HepG2 (cell line): ENCODE results near the gene BANP. TPM values are rescaled to one million over a fixed set of nuclear protein-coding genes. Genes with fewer than 3 reads are reported as not detected.
A peak's percentile ranks its signal among the peaks of the same experiment; 100 is the strongest.

Source experiments
- ATAC-seq: fragments of 200-7000 bp; cut with Tn5 transposase; 3 replicates; pipeline ENCODE4 v1.9.1; 2020; ENCODE audit warnings: mild to moderate bottlenecking, moderate library complexity
- BruUV-seq: library from RNA; stranded (reverse); fragments of 400-500 nt; replicated peaks from 2 replicates; lab custom pipeline; 2021; lab: Mats Ljungman, UMichigan
- CTCF ChIA-PET: fragments of 300-600 bp; formaldehyde crosslinking; extraction: SDS; loops from one replicate; lab custom pipeline; 2021; ENCODE audit warnings: low total read pairs, inconsistent platforms, low intra/inter-chr PET ratio; lab: Yijun Ruan, JAX
- POLR2A ChIA-PET: fragments of 350-600 bp; sonication (Branson Sonifier 250); formaldehyde crosslinking; loops from one replicate; lab custom pipeline; 2020; ENCODE audit warnings: antibody characterized with exemption, inconsistent platforms; lab: Yijun Ruan, JAX
- DNase-seq: peaks from one replicate; pipeline ENCODE4 v3.0.0-alpha.2; 2015; ENCODE audit warnings: low spot score
- FAIRE-seq: peaks from 3 replicates; lab custom pipeline; 2011; peaks lifted over from hg19 to GRCh38; lab: Jason Lieb, UNC
- H2AFZ ChIP-seq: one replicate; pipeline ENCODE4 v1.6.1; 2011; ENCODE audit warnings: low read length, inconsistent platforms
- H3K27ac ChIP-seq: fragments of 300-600 bp; 3 replicates; pipeline ENCODE4 v1.8.0; 2011; ENCODE audit warnings: mixed run types, mild to moderate bottlenecking, mixed read lengths, low read length, inconsistent platforms; ENCODE audit not compliant: insufficient read depth; ENCODE audit errors: extremely low read length
- H3K27me3 ChIP-seq, 2 experiments: fragments of 200-600 bp in 1 of 2; 2 replicates in 1 of 2; 3 replicates in 1 of 2; pipeline versions ENCODE4 v1.6.0 to v1.8.0; 2011; ENCODE audit warnings: low read length in 2 of 2, mild to moderate bottlenecking in 2 of 2, moderate library complexity in 2 of 2, inconsistent platforms in 1 of 2; ENCODE audit not compliant: insufficient read depth in 2 of 2, control insufficient read depth in 1 of 2
- H3K36me3 ChIP-seq, 2 experiments: fragments of 200-600 bp in 1 of 2; replicated peaks in 1 of 2; 2 replicates in 1 of 2; 3 replicates in 1 of 2; pipeline versions ENCODE4 v1.5.1 to v1.8.0; 2011; ENCODE audit warnings: low read length in 2 of 2, inconsistent platforms in 1 of 2; ENCODE audit not compliant: insufficient read depth in 2 of 2, control insufficient read depth in 1 of 2
- H3K4me1 ChIP-seq: 2 replicates; pipeline ENCODE4 v1.5.1; 2012; ENCODE audit warnings: low read length, inconsistent platforms; ENCODE audit not compliant: insufficient read depth
- H3K4me2 ChIP-seq: 2 replicates; pipeline ENCODE4 v1.6.0; 2011; ENCODE audit warnings: low read depth, low read length, inconsistent platforms
- H3K4me3 ChIP-seq, 3 experiments: fragments of 200-600 bp in 1 of 3; sonication (generic), shearing (Covaris generic) in 1 of 3; replicated peaks in 1 of 3; 2 replicates each; pipeline ENCODE4 v1.5.1; 2011 to 2016; ENCODE audit warnings: low read length in 3 of 3, inconsistent platforms in 2 of 3, low read depth in 2 of 3, mild to moderate bottlenecking in 2 of 3, control low read depth in 1 of 3, mixed read lengths in 1 of 3; ENCODE audit not compliant: insufficient read depth in 1 of 3
- H3K79me2 ChIP-seq: one replicate; pipeline ENCODE4 v1.6.1; 2011; ENCODE audit warnings: low read length, inconsistent platforms; ENCODE audit not compliant: insufficient read depth
- H3K9ac ChIP-seq: 2 replicates; pipeline ENCODE4 v1.6.0; 2011; ENCODE audit warnings: mild to moderate bottlenecking, low read depth, low read length, inconsistent platforms; ENCODE audit not compliant: insufficient read depth
- H3K9me3 ChIP-seq: 2 replicates; pipeline ENCODE4 v1.5.1; 2012; ENCODE audit warnings: mild to moderate bottlenecking, low read length
- H4K20me1 ChIP-seq: 2 replicates; pipeline ENCODE4 v1.6.0; 2011; ENCODE audit warnings: inconsistent platforms, mild to moderate bottlenecking, low read length, moderate library complexity; ENCODE audit not compliant: insufficient read depth
- ATRX ChIP-seq: sonication (generic); formaldehyde crosslinking; IDR thresholded peaks from 2 replicates; pipeline ENCODE4 v1.4.0; 2020; ENCODE audit warnings: missing genetic modification reagents, borderline replicate concordance
- NCOA2 ChIP-seq: sonication (generic); formaldehyde crosslinking; IDR thresholded peaks from 2 replicates; pipeline ENCODE4 v1.8.0; 2022; ENCODE audit warnings: inconsistent platforms
- NR2F1 ChIP-seq, 2 experiments: fragments of 450-650 bp in 1 of 2; formaldehyde crosslinking in 1 of 2; IDR thresholded peaks; 2 replicates each; pipeline versions ENCODE4 v1.5.0 to v1.6.1; 2016 to 2020; ENCODE audit warnings: mild to moderate bottlenecking in 1 of 2, missing compliant biosample characterization in 1 of 2, missing genetic modification reagents in 1 of 2, moderate library complexity in 1 of 2
- POGZ ChIP-seq: sonication (generic); formaldehyde crosslinking; IDR thresholded peaks from 2 replicates; pipeline ENCODE4 v1.4.0; 2020; ENCODE audit warnings: mild to moderate bottlenecking, missing genetic modification reagents
- RFX1 ChIP-seq: fragments of 450-650 bp; IDR thresholded peaks from 2 replicates; pipeline ENCODE4 v1.6.1; 2017
- SMC3 ChIP-seq: IDR thresholded peaks from 2 replicates; pipeline ENCODE4 v1.6.1; 2011; ENCODE audit warnings: low read length, improper control_type of control experiment
- TARDBP ChIP-seq: sonication (generic); formaldehyde crosslinking; IDR thresholded peaks from 2 replicates; pipeline ENCODE4 v1.8.0; 2022; ENCODE audit warnings: mild to moderate bottlenecking, missing genetic modification reagents
- ZNF251 ChIP-seq: sonication (generic); formaldehyde crosslinking; IDR thresholded peaks from 2 replicates; pipeline ENCODE4 v1.9.0; 2021; ENCODE audit warnings: mild to moderate bottlenecking, missing genetic modification reagents
- ZNF343 ChIP-seq: sonication (generic); formaldehyde crosslinking; IDR thresholded peaks from 2 replicates; pipeline ENCODE4 v1.4.0; 2020; ENCODE audit warnings: mild to moderate bottlenecking, missing genetic modification reagents
- ZNF446 ChIP-seq: sonication (generic); formaldehyde crosslinking; IDR thresholded peaks from 2 replicates; pipeline ENCODE4 v1.5.0; 2020; ENCODE audit warnings: mild to moderate bottlenecking, missing genetic modification reagents
- WGBS: methylation state at CpG from one replicate; pipeline ENCODE4 v1.1.6; 2017; ENCODE audit warnings: low lambda C conversion rate; 5-methylcytosine and 5-hydroxymethylcytosine counted together
- in situ Hi-C: cut with HindIII; loops from 2 replicates; pipeline ENCODE4 v1.10.0; 2017; ENCODE audit warnings: low pct_unique_long_range_greater_than_20kb; ENCODE audit not compliant: extremely low pct_ligation_motif_present
- intact Hi-C: fragments of 100-400 bp; cut with micrococcal nuclease; formaldehyde crosslinking; loops from one replicate; pipeline ENCODE4 v1.10.0; 2022; ENCODE audit not compliant: unreplicated experiment
- polyA plus RNA-seq, 8 experiments: library from polyadenylated mRNA; depleted of rRNA in 3 of 8; stranded (reverse) in 7 of 8; unstranded in 1 of 8; fragments of >200 nt; fragmentation: Illumina TruSeq in 4 of 8; extraction: Trizol in 4 of 8; gene quantifications; 2 replicates each; pipeline versions ENCODE4 v1.2.1 to v1.2.3, GENCODE V29; 2011 to 2016; ENCODE audit warnings: low read depth in 4 of 8, missing spikeins in 1 of 8, mixed read lengths in 1 of 8; ENCODE audit not compliant: insufficient read depth in 1 of 8
- total RNA-seq, 5 experiments: library from RNA; depleted of rRNA; stranded (reverse); fragments of >200 nt; fragmentation: Illumina TruSeq; extraction: Trizol; gene quantifications; 2 replicates each; pipeline ENCODE4 v1.2.3, GENCODE V29; 2016; ENCODE audit warnings: low read depth in 1 of 5
- TF ChIP-seq, protein P1 (sequence below): sonication (generic); formaldehyde crosslinking; IDR thresholded peaks from 2 replicates; pipeline ENCODE4 v1.4.0; 2020; ENCODE audit warnings: missing genetic modification reagents
- TF ChIP-seq, protein P2 (sequence below): sonication (generic); formaldehyde crosslinking; conservative IDR thresholded peaks from 2 replicates; pipeline ENCODE4 v1.4.0; 2020; ENCODE audit warnings: missing genetic modification reagents
- TF ChIP-seq, protein P3 (sequence below): sonication (generic); formaldehyde crosslinking; IDR thresholded peaks from 2 replicates; pipeline ENCODE4 v1.5.0; 2020; ENCODE audit warnings: missing genetic modification reagents
- TF ChIP-seq, protein P4 (sequence below): sonication (generic); formaldehyde crosslinking; IDR thresholded peaks from 2 replicates; pipeline ENCODE4 v1.8.0; 2022; ENCODE audit warnings: mild to moderate bottlenecking, missing genetic modification reagents, borderline replicate concordance
- TF ChIP-seq, protein P5 (sequence below): sonication (generic); formaldehyde crosslinking; IDR thresholded peaks from 2 replicates; pipeline ENCODE4 v1.4.0; 2020; ENCODE audit warnings: missing genetic modification reagents
- TF ChIP-seq, protein P6 (sequence below): IDR thresholded peaks from 2 replicates; pipeline ENCODE4 v1.6.1; 2016

Gene BANP
- total and polyA plus RNA-seq, 2 of the 13 experiments (the other 11 are each of a cell fraction or from before 2014, with no cell fraction given), result 20.2 to 23.8 TPM

DNA sequence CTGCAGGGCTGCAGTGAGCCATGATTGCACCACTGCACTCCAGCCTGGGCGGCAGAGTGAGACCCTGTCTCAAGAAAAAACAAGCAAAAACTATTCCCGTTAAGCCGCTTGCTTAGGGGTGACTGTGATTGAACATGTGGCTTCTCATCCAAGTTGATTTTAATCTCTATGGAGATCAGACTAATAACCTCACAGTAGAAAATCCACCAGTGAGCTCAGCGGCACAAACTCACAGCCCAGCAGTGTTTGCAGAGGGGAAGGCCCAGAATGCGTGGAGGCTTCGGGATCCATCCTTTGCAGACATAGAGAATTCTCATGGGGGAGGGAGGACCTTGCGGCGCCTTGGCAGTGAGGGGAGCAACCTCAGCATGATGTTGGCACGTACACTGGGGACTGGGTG lies 7.4 kb downstream of the BANP start (continued):
- TF ChIP-seq, protein P1, sequence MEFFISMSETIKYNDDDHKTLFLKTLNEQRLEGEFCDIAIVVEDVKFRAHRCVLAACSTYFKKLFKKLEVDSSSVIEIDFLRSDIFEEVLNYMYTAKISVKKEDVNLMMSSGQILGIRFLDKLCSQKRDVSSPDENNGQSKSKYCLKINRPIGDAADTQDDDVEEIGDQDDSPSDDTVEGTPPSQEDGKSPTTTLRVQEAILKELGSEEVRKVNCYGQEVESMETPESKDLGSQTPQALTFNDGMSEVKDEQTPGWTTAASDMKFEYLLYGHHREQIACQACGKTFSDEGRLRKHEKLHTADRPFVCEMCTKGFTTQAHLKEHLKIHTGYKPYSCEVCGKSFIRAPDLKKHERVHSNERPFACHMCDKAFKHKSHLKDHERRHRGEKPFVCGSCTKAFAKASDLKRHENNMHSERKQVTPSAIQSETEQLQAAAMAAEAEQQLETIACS (CRISPR knock-in tag), result no peak

DNA sequence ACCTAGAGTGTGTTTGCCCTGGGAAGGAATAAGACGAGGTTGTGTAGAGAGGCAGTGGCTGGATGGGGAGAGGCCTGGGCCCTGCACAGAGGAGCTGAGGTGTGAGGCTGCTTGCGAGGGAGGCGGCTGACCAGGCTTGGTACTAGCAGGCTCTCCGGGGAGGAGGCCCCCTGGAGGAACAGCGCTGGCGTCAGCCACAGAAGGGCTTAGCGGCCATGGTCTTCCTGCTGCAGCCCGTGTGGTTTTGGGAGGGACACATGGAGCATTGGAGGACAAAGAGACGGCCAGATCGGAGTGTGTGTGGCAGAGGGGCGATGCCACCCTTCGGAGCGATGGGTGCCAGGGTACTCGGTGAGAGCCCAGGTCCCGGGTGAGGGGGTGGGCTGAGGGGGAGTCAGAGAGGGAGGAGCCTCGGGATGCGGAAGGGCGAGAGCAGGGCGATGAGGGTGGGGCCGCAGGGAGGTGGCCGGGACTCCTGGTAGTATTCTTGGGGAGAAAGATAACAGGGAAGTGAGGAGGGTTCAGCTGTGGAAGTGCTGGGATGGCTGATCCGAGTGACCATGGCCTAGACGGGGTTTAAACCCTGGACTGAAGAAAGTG lies 8.3 kb downstream of the BANP start:
- peaks cover 34% of the 10 kb centered on the region for H3K4me1 ChIP-seq
- H4K20me1 ChIP-seq, result no peaks in the 10 kb centered on the region
- H3K27ac ChIP-seq, result no peak overlapping the region
- FAIRE-seq (no peak), ATAC-seq (no peak), DNase-seq (no peak)
- no TSS peak for BruUV-seq
- no peak overlapping the region for H3K9ac ChIP-seq
- no peaks in the 10 kb centered on the region for H3K9me3 ChIP-seq
- H3K4me2 ChIP-seq, result no peak overlapping the region
- no peaks in the 10 kb centered on the region for H3K27me3 ChIP-seq
- POLR2A ChIA-PET, result interaction anchor here (3.4 kb wide), 1 partner anchor 8 kb away, joined by 15 read pairs; the partner anchor contains the start of gene BANP
- 97% methylated on average over 23 of the region's 23 CpGs for WGBS
- CTCF ChIA-PET, result no interaction called here
- intact Hi-C loops (no loop called here), in situ Hi-C loops (no loop called here)
- H3K36me3 ChIP-seq, result peaks cover 6 to 17% of the 10 kb centered on the region in 2 experiments; a peak in 3 of 5 replicates
- peaks cover 78% of the 10 kb centered on the region for H3K79me2 ChIP-seq
- H3K4me3 ChIP-seq, result no peak overlapping the region
- no peak overlapping the region for H2AFZ ChIP-seq
- no peak for TF ChIP-seq ZNF446
- TF ChIP-seq SMC3, result no peak
- no peak for TF ChIP-seq ZNF251 (CRISPR knock-in tag)
- no peak for TF ChIP-seq TARDBP (CRISPR knock-in tag)
- TF ChIP-seq, protein P2, sequence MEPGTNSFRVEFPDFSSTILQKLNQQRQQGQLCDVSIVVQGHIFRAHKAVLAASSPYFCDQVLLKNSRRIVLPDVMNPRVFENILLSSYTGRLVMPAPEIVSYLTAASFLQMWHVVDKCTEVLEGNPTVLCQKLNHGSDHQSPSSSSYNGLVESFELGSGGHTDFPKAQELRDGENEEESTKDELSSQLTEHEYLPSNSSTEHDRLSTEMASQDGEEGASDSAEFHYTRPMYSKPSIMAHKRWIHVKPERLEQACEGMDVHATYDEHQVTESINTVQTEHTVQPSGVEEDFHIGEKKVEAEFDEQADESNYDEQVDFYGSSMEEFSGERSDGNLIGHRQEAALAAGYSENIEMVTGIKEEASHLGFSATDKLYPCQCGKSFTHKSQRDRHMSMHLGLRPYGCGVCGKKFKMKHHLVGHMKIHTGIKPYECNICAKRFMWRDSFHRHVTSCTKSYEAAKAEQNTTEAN (CRISPR knock-in tag), result no peak
- no peak for TF ChIP-seq NCOA2 (CRISPR knock-in tag)
- TF ChIP-seq, protein P3, sequence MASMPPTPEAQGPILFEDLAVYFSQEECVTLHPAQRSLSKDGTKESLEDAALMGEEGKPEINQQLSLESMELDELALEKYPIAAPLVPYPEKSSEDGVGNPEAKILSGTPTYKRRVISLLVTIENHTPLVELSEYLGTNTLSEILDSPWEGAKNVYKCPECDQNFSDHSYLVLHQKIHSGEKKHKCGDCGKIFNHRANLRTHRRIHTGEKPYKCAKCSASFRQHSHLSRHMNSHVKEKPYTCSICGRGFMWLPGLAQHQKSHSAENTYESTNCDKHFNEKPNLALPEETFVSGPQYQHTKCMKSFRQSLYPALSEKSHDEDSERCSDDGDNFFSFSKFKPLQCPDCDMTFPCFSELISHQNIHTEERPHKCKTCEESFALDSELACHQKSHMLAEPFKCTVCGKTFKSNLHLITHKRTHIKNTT (CRISPR knock-in tag), result no peak
- TF ChIP-seq ATRX (CRISPR knock-in tag), result no peak
- no peak for TF ChIP-seq NR2F1 (CRISPR knock-in tag; IDR thresholded peaks at IDR 0.05)
- no peak for TF ChIP-seq ZNF343
- TF ChIP-seq, protein P4, sequence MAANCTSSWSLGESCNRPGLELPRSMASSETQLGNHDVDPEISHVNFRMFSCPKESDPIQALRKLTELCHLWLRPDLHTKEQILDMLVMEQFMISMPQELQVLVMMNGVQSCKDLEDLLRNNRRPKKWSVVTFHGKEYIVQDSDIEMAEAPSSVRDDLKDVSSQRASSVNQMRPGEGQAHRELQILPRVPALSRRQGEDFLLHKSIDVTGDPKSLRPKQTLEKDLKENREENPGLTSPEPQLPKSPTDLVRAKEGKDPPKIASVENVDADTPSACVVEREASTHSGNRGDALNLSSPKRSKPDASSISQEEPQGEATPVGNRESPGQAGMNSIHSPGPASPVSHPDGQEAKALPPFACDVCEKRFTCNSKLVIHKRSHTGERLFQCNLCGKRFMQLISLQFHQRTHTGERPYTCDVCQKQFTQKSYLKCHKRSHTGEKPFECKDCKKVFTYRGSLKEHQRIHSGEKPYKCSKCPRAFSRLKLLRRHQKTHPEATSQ (CRISPR knock-in tag), result no peak
- TF ChIP-seq POGZ, result no peak
- no peak for TF ChIP-seq RFX1
- TF ChIP-seq, protein P5, sequence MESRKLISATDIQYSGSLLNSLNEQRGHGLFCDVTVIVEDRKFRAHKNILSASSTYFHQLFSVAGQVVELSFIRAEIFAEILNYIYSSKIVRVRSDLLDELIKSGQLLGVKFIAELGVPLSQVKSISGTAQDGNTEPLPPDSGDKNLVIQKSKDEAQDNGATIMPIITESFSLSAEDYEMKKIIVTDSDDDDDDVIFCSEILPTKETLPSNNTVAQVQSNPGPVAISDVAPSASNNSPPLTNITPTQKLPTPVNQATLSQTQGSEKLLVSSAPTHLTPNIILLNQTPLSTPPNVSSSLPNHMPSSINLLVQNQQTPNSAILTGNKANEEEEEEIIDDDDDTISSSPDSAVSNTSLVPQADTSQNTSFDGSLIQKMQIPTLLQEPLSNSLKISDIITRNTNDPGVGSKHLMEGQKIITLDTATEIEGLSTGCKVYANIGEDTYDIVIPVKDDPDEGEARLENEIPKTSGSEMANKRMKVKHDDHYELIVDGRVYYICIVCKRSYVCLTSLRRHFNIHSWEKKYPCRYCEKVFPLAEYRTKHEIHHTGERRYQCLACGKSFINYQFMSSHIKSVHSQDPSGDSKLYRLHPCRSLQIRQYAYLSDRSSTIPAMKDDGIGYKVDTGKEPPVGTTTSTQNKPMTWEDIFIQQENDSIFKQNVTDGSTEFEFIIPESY (CRISPR knock-in tag), result peak; percentile 65; the same call in 1 of the 2 replicates
- TF ChIP-seq, protein P6, sequence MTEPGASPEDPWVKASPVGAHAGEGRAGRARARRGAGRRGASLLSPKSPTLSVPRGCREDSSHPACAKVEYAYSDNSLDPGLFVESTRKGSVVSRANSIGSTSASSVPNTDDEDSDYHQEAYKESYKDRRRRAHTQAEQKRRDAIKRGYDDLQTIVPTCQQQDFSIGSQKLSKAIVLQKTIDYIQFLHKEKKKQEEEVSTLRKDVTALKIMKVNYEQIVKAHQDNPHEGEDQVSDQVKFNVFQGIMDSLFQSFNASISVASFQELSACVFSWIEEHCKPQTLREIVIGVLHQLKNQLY (CRISPR knock-in tag), result no peak
